Measurements from ENCODE around the gene ELAVL2. TPM values are rescaled to one million over a fixed set of nuclear protein-coding genes. Genes with fewer than 3 reads are reported as not detected.

The ELAVL2 gene
- total RNA-seq, 1 experiment from 2014 or later: not detected

GRCh38 chr9:23701291-23701690, 124.7 kb downstream of the ELAVL2 start:
- no peak for DNase-seq (ENCODE audit: low read depth, low spot score)
- in situ Hi-C loops (cut with HindIII; ENCODE audit: low pct_unique_long_range_greater_than_20kb, low sequenced_read_pairs): no loop called here

GRCh38 chr9:23700359-23700758, 125.7 kb downstream of the ELAVL2 start:
- in situ Hi-C loops (cut with HindIII; ENCODE audit: low pct_unique_long_range_greater_than_20kb, low sequenced_read_pairs): no loop called here
- DNase-seq (ENCODE audit: low read depth, low spot score): no peak

- in situ Hi-C loops (cut with HindIII; ENCODE audit: low pct_unique_long_range_greater_than_20kb, low sequenced_read_pairs): no loop called here
- no peak for DNase-seq (ENCODE audit: low read depth, low spot score)
Measured at GRCh38 chr9:23698161-23698560, 127.9 kb downstream of the ELAVL2 start.

GRCh38 chr9:23695572-23695971, 130.5 kb downstream of the ELAVL2 start:
- DNase-seq (ENCODE audit: low read depth, low spot score): no peak

GRCh38 chr9:23693374-23693773, 132.7 kb downstream of the ELAVL2 start:
- in situ Hi-C loops (cut with HindIII; ENCODE audit: low pct_unique_long_range_greater_than_20kb, low sequenced_read_pairs): no loop called here
- no peak for DNase-seq (ENCODE audit: low read depth, low spot score)

More at GRCh38 chr9:23695572-23695971, 130.5 kb downstream of the ELAVL2 start:
- in situ Hi-C loops (cut with HindIII; ENCODE audit: low pct_unique_long_range_greater_than_20kb, low sequenced_read_pairs): no loop called here

GRCh38 chr9:23686896-23687295, 139.1 kb downstream of the ELAVL2 start:
- DNase-seq (ENCODE audit: low read depth, low spot score): no peak
- in situ Hi-C loops (cut with HindIII; ENCODE audit: low pct_unique_long_range_greater_than_20kb, low sequenced_read_pairs): no loop called here

GRCh38 chr9:23686257-23686656, 139.8 kb downstream of the ELAVL2 start:
- in situ Hi-C loops (cut with HindIII; ENCODE audit: low pct_unique_long_range_greater_than_20kb, low sequenced_read_pairs): no loop called here
- DNase-seq (ENCODE audit: low read depth, low spot score): no peak

- no peak for DNase-seq (ENCODE audit: low read depth, low spot score)
- in situ Hi-C loops (cut with HindIII; ENCODE audit: low pct_unique_long_range_greater_than_20kb, low sequenced_read_pairs): no loop called here
Measured at GRCh38 chr9:23683611-23684061, 142.4 kb downstream of the ELAVL2 start.

GRCh38 chr9:23682891-23683431, 143.1 kb downstream of the ELAVL2 start:
- in situ Hi-C loops (cut with HindIII; ENCODE audit: low pct_unique_long_range_greater_than_20kb, low sequenced_read_pairs): no loop called here
- DNase-seq (ENCODE audit: low read depth, low spot score): no peak

GRCh38 chr9:23682352-23682751, 143.7 kb downstream of the ELAVL2 start:
- DNase-seq (ENCODE audit: low read depth, low spot score): no peak
- in situ Hi-C loops (cut with HindIII; ENCODE audit: low pct_unique_long_range_greater_than_20kb, low sequenced_read_pairs): no loop called here

- in situ Hi-C loops (cut with HindIII; ENCODE audit: low pct_unique_long_range_greater_than_20kb, low sequenced_read_pairs): no loop called here
Measured at GRCh38 chr9:23677446-23677845, 148.6 kb downstream of the ELAVL2 start.

GRCh38 chr9:23674016-23674585, 151.9 kb downstream of the ELAVL2 start:
- DNase-seq (ENCODE audit: low read depth, low spot score): no peak
- in situ Hi-C loops (cut with HindIII; ENCODE audit: low pct_unique_long_range_greater_than_20kb, low sequenced_read_pairs): no loop called here

More at GRCh38 chr9:23677446-23677845, 148.6 kb downstream of the ELAVL2 start:
- no peak for DNase-seq (ENCODE audit: low read depth, low spot score)

- no peak for DNase-seq (ENCODE audit: low read depth, low spot score)
- in situ Hi-C loops (cut with HindIII; ENCODE audit: low pct_unique_long_range_greater_than_20kb, low sequenced_read_pairs): no loop called here
Measured at GRCh38 chr9:23672151-23672550, 153.9 kb downstream of the ELAVL2 start.

GRCh38 chr9:23669776-23670175, 156.3 kb downstream of the ELAVL2 start:
- in situ Hi-C loops (cut with HindIII; ENCODE audit: low pct_unique_long_range_greater_than_20kb, low sequenced_read_pairs): no loop called here
- DNase-seq (ENCODE audit: low read depth, low spot score): no peak

- in situ Hi-C loops (cut with HindIII; ENCODE audit: low pct_unique_long_range_greater_than_20kb, low sequenced_read_pairs): no loop called here
- no peak for DNase-seq (ENCODE audit: low read depth, low spot score)
Measured at GRCh38 chr9:23665635-23666034, 160.4 kb downstream of the ELAVL2 start.

- in situ Hi-C loops (cut with HindIII; ENCODE audit: low pct_unique_long_range_greater_than_20kb, low sequenced_read_pairs): no loop called here
- DNase-seq (ENCODE audit: low read depth, low spot score): no peak
Measured at GRCh38 chr9:23665051-23665450, 161.0 kb downstream of the ELAVL2 start.

GRCh38 chr9:23663946-23664345, 162.1 kb downstream of the ELAVL2 start:
- in situ Hi-C loops (cut with HindIII; ENCODE audit: low pct_unique_long_range_greater_than_20kb, low sequenced_read_pairs): no loop called here
- no peak for DNase-seq (ENCODE audit: low read depth, low spot score)

GRCh38 chr9:23663536-23663935, 162.5 kb downstream of the ELAVL2 start:
- in situ Hi-C loops (cut with HindIII; ENCODE audit: low pct_unique_long_range_greater_than_20kb, low sequenced_read_pairs): no loop called here
- no peak for DNase-seq (ENCODE audit: low read depth, low spot score)

- DNase-seq (ENCODE audit: low read depth, low spot score): no peak
- in situ Hi-C loops (cut with HindIII; ENCODE audit: low pct_unique_long_range_greater_than_20kb, low sequenced_read_pairs): no loop called here
Measured at GRCh38 chr9:23663125-23663524, 162.9 kb downstream of the ELAVL2 start.
